Stomach smooth muscle (tissue), 2 donors: ENCODE data around the gene XRCC3.

Experiments used
- H3K27ac ChIP-seq: one replicate; pipeline ENCODE4 v1.7.0; 2013; ENCODE audit warnings: mild to moderate bottlenecking, low read length, inconsistent platforms
- H3K27me3 ChIP-seq, 2 donors: one replicate each; pipeline ENCODE4 v1.7.0; 2013; ENCODE audit warnings: low read length in 2 of 2; ENCODE audit not compliant: insufficient read depth in 2 of 2, control insufficient read depth in 1 of 2
- H3K36me3 ChIP-seq, 2 donors: one replicate each; pipeline ENCODE4 v1.7.0; 2013; ENCODE audit warnings: low read length in 2 of 2; ENCODE audit not compliant: control insufficient read depth in 2 of 2, insufficient read depth in 2 of 2
- H3K4me1 ChIP-seq: one replicate; pipeline ENCODE4 v1.7.0; 2013; ENCODE audit warnings: low read length; ENCODE audit not compliant: control insufficient read depth, insufficient read depth
- H3K4me3 ChIP-seq, 2 donors: one replicate each; pipeline ENCODE4 v1.7.0; 2013; ENCODE audit warnings: low read length in 2 of 2
- H3K9ac ChIP-seq, 2 donors: one replicate each; pipeline ENCODE4 v1.7.0; 2013; ENCODE audit warnings: low read length in 2 of 2, mild to moderate bottlenecking in 1 of 2
- H3K9me3 ChIP-seq, 2 donors: one replicate each; pipeline ENCODE4 v1.7.0; 2013; ENCODE audit warnings: low read length in 2 of 2; ENCODE audit not compliant: control insufficient read depth in 2 of 2
- donor health status: healthy.
- donor health status: Pancreatic carcinoma.

Gene XRCC3

DNA sequence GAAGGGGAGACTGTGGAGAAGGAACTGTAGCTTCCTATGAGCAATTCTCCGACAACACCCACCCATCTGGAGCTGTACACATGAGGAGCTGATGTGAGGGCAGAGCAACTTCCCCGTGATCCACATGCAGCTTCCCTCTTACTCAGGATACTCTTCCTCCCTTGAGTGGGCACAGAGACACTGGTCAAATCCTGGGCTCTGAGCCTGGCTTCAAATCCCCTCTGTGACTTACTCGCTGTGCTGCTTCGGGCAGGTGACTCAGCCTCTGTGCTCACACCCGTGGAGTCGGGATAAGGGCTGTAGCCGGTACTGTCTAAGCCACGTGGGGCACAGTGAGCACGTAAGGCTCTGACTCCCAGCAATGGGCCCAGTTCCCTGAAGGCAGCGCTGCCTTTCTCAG, 31.4 kb upstream of the XRCC3 start:
- Histone ChIP-seq H3K9me3 (no peaks in the 10 kb centered on the region), H3K4me3 (no peak overlapping the region), H3K36me3 (peaks cover 6 to 41% of the 10 kb centered on the region in 2 donors), H3K4me1 (no peaks in the 10 kb centered on the region), H3K9ac (no peak overlapping the region), H3K27ac (no peak overlapping the region), H3K27me3 (no peaks in the 10 kb centered on the region)

GRCh38 chr14:103745424-103745823, 30.2 kb upstream of the XRCC3 start:
- Histone ChIP-seq H3K4me1 (no peaks in the 10 kb centered on the region), H3K9ac (no peak overlapping the region), H3K27ac (no peak overlapping the region), H3K36me3 (peaks cover 6 to 51% of the 10 kb centered on the region in 2 donors), H3K9me3 (no peaks in the 10 kb centered on the region), H3K4me3 (no peak overlapping the region), H3K27me3 (no peaks in the 10 kb centered on the region)

DNA sequence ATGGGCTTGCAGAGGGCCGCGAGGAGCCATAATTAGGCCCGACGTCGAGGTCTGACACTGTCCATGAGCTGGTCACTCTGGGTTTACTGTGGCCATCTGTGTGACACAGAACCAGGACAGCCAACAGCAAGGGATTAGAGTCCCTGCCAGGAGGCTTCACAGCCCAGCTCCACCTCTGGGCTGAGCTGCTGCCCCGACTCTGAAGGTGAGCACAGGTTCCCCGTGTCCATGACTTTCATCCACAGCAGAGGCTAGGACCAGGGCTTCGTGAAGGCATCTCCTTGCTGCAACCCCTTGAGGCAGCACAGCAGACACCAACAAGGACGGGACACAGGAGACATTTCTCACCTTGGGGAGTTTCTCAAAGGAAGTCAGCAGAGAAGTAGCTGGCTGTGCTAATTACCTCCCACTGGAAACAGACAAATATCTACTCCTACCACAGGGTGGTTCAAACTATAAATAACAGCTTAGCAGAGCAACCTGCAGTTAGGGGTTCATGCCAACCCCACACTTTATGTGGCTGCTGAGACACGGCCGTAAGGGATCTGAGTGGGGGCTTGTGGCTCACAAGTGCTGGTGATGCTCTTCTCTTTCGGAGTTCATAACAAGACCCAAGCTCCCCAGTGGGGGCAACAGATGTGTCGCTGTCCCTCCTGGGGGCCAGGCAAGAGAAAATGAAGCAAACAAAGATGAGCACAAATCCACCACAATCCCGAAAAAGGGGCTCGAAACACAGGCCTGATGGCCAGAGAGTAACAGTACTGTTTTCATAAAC, 29.6 kb upstream of the XRCC3 start:
- H3K4me3 ChIP-seq, result no peak overlapping the region
- H3K9ac ChIP-seq, result no peak overlapping the region
- no peaks in the 10 kb centered on the region for H3K27me3 ChIP-seq
- H3K27ac ChIP-seq, result no peak overlapping the region
- no peaks in the 10 kb centered on the region for H3K4me1 ChIP-seq
- H3K36me3 ChIP-seq, result peaks cover 2 to 53% of the 10 kb centered on the region in 2 donors
- H3K9me3 ChIP-seq, result no peaks in the 10 kb centered on the region

DNA sequence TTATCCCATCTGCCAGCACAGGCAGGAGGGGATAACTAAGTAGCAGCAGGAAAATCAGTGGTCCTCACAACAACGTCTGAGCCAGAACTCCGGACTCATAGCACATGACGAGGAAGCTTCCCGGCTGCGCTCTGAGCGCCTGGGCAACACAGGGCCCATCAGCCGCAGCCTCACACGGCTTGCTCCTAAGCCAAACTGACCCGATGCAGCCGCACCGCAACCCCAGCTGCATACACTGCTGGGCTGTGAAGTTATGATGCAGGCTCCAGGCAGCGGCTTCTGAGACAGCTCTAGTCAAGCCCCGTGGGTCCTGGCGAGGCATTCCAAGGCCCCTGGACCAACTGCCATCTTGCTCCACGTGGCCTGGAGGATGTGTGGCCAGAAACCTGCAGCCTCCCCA, 28.4 kb upstream of the XRCC3 start:
- Histone ChIP-seq H3K36me3 (peaks cover 8 to 49% of the 10 kb centered on the region in 2 donors), H3K27me3 (no peaks in the 10 kb centered on the region), H3K9ac (no peak overlapping the region), H3K4me1 (peaks cover 2% of the 10 kb centered on the region), H3K4me3 (no peak overlapping the region), H3K9me3 (no peaks in the 10 kb centered on the region), H3K27ac (no peak overlapping the region)

DNA sequence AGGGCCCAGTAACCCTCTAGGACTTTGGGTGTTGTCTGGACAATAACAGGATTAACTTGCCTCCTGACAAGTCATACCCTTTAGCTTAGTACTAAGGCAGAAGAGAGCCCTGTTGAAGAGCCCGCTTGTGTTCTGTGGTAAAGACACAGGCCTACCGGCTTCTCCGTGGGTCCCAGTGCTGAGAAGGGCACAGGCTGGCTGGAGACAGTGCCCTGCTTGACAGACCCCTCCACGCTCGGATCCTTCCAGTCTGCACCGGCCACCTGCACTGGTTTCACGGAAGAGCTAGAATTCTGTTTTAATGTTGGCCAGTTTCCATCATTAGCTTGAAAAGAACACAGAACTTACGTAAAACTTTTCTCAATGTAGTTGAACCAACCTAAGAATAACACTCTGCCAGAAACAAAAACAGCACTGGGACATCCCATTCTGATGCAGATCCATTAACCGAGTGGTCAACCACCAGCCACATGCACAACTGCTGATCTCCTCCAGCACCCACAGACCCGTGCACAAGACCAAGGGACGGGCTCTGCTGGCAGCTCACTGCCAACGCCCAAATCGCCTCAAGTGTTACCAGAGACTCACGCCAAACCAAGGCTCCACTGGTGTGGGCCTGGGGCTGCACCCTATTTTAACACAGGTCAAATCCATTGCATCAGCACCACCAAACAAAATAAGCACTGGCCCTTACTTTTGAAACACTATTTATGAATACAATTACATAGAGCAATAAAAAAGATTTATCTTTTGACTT, 27.4 kb upstream of the XRCC3 start:
- Histone ChIP-seq H3K4me3 (no peak overlapping the region), H3K9ac (no peak overlapping the region), H3K27me3 (no peaks in the 10 kb centered on the region), H3K4me1 (peaks cover 6% of the 10 kb centered on the region), H3K27ac (no peak overlapping the region), H3K36me3 (peaks cover 12 to 47% of the 10 kb centered on the region in 2 donors), H3K9me3 (no peaks in the 10 kb centered on the region)

DNA sequence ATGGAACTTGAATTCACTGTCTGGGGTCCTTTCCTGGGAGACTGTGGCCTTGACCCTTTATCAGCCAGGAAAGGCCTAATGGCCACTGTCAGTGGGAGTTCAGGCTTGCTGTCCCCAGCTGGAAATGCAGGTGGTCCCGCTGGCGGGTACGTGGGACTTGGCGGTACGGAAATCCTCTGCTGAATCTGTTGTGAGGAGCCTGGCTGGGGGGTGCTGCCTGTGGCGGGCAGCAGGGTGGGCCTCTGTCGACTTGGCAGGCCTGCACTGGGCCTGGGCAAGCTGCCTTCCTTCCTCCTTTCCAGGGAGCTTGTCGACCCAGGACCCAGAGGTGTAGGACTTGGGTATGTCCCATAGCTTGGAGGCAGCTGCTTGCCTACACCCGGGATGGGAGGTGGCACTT, 26.6 kb upstream of the XRCC3 start:
- H3K4me3 ChIP-seq, result no peak overlapping the region
- H3K9me3 ChIP-seq, result no peaks in the 10 kb centered on the region
- H3K36me3 ChIP-seq, result peaks cover 12 to 45% of the 10 kb centered on the region in 2 donors
- H3K4me1 ChIP-seq, result peaks cover 14% of the 10 kb centered on the region
- no peaks in the 10 kb centered on the region for H3K27me3 ChIP-seq
- H3K9ac ChIP-seq, result no peak overlapping the region
- H3K27ac ChIP-seq, result no peak overlapping the region

DNA sequence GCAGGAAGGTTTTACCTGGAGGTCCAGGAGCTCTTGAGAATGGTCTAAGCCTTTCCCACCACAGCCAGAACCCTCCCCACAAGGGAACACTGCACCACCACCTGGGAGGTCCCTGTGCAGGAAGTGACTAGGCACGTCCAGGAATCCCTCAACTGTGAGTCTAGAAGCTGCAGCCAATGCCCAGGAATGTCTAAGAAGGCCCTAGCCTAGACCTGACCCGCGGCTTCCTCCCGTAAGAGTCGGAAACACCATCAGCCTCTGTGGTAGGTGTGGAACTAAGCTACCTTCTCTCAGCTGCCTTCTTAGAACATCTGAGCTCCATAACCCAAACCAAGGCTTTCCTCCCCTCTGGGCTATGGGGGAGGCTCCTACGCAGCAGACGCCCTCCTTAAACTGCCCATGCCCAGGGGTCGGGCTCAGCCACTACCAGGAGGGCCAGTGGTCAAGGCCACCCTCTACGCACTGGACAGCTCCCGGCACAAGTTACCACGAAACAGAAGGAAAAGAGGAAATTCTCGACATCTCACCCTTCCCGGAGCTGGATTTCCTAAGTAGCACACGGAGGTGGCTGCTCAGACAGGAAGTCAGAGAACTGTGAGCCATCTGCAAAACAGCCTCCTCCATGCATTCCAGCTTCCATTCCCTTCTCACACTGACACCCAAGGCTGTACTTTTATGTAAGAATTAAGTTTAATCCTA, 25.9 kb upstream of the XRCC3 start:
- Histone ChIP-seq H3K27me3 (no peaks in the 10 kb centered on the region), H3K4me3 (no peak overlapping the region), H3K4me1 (peaks cover 22% of the 10 kb centered on the region), H3K9me3 (no peaks in the 10 kb centered on the region), H3K36me3 (peaks cover 12 to 38% of the 10 kb centered on the region in 2 donors), H3K9ac (no peak overlapping the region), H3K27ac (no peak overlapping the region)

DNA sequence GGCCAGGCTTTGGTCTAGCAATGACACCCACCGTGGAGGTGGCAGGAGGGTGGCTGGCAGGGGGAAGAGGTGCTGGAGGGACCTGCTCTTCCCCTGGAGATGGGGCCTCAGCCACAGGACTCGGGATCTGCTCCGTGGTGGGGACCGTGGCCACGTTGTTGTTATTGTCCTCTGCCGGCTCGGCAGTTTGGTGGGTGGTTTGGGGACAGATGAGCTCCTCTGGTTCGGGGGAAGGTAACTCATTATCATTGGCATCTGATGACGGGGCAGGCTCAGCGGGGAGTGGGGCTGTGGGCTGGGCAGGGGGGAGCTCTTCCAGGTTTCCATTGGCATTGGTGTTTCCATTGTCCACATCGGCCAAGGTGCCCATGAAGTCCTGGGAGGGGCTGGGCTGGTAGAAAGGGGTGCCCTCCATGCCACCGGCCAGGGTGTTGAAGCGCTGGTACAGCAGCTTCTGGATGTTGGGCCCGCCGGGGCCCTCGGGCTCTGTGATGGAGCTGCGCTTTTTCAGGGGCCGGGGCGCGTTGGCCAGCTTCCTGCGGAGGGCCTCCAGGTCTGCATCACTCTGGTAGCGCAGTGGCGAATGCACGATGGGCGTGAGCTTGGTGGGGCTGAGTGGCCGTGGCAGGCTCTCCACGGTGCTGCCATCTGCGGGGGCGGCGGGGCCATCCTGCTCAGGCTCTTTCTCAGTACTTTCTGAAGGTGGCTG, 24.7 kb upstream of the XRCC3 start:
- H3K36me3 ChIP-seq, result peaks cover 12 to 33% of the 10 kb centered on the region in 2 donors
- H3K9me3 ChIP-seq, result no peaks in the 10 kb centered on the region
- no peak overlapping the region for H3K27ac ChIP-seq
- H3K4me1 ChIP-seq, result peaks cover 33% of the 10 kb centered on the region
- H3K9ac ChIP-seq, result no peak overlapping the region
- no peak overlapping the region for H3K4me3 ChIP-seq
- H3K27me3 ChIP-seq, result no peaks in the 10 kb centered on the region

DNA sequence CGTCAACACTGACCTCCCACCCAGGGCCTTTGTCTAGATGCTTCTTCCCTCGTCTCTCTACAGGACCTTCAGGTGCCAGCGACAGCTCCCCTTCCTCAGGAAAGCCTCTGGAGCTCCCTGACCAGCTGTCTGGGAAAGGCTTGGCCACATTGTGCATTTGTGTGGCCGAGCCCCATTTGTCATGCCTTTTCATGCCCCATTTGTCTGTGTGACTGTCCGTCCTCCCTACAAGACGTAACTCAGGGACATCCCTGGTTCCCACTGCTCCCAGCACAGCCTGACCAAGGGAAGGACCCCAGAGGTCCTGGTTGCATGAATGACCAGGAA, 24.2 kb upstream of the XRCC3 start:
- Histone ChIP-seq H3K27me3 (no peaks in the 10 kb centered on the region), H3K9me3 (no peaks in the 10 kb centered on the region), H3K4me3 (no peak overlapping the region), H3K9ac (no peak overlapping the region), H3K4me1 (peaks cover 36% of the 10 kb centered on the region), H3K36me3 (peaks cover 14 to 31% of the 10 kb centered on the region in 2 donors), H3K27ac (no peak overlapping the region)

DNA sequence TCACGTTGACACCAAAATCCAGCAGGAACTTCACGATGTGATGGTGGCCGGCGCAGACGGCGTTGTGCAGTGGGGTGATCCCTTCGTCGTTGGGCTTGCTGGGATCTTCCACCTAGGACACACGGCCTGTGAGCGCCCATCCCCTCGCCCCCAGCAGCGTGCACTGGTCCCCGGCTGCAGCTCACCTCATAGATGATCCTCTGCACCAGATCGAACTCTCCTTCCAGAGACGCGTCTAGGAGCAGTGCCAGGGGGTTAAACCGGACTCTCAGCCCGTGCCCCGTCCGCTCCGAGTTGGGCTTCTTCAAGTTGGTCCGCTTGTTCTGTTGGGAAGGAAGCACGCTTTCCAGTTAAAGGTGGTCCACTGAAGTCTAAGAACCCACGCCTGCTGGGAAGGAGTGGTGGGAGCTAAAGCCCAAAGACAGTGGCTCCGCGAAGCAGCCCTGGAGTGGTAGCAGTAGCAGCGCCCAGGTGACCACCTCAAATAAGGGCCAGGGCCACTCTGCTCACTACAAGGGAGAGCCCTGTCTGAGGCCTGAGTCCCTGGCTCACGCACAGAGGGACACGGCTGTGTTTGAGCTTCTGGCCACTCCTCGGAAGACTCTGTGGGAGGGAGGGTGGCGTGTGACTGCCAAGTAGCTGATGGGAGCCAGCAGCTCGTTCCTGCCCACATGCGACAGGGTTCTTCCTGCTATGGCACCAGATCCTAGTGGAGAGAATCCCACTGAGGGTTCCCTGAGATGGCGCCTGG, 23.6 kb upstream of the XRCC3 start:
- H3K27me3 ChIP-seq, result no peaks in the 10 kb centered on the region
- H3K9me3 ChIP-seq, result no peaks in the 10 kb centered on the region
- H3K9ac ChIP-seq, result no peak overlapping the region
- peaks cover 37% of the 10 kb centered on the region for H3K4me1 ChIP-seq
- H3K36me3 ChIP-seq, result peaks cover 18 to 32% of the 10 kb centered on the region in 2 donors
- H3K27ac ChIP-seq, result no peak overlapping the region
- H3K4me3 ChIP-seq, result no peak overlapping the region
